Daoy (cell line): ENCODE results near the gene ZNF286A. TPM values are rescaled to one million over a fixed set of nuclear protein-coding genes. Genes with fewer than 3 reads are reported as not detected.

Source experiments
- total RNA-seq: library from RNA; depleted of rRNA; stranded (reverse); fragments of >200 nt; shearing (Covaris generic); gene quantifications from 2 replicates; pipeline ENCODE4 v1.2.3, GENCODE V29; 2014; rRNA removed

ZNF286A gene
- total RNA-seq, 1 experiment from 2014 or later, result 39.9 TPM

Other genes with a start within 250 kb of the ZNF286A start
- gene CDRT4, start 232.1 kb upstream of the ZNF286A start, total RNA-seq, result 0.80 and 1.9 TPM in 2 replicates
- gene TVP23C, start 136.3 kb upstream of the ZNF286A start, total RNA-seq, result 23.4 and 33.8 TPM in 2 replicates
- gene FBXW10B, start 80.0 kb upstream of the ZNF286A start, total RNA-seq, result 4.2 and 4.9 TPM in 2 replicates
- gene TRIM16, start 15.4 kb upstream of the ZNF286A start, total RNA-seq, result 105 and 106 TPM in 2 replicates
- not detected in 2 replicates for gene TBC1D26, start 32.5 kb downstream of the ZNF286A start, total RNA-seq
- 37.1 and 48.8 TPM in 2 replicates for gene ADORA2B, start 245.4 kb downstream of the ZNF286A start, total RNA-seq